K562 (cell line): Measurements from ENCODE around the gene LPGAT1.

Source experiments
- CBX5 ChIP-seq: IDR thresholded peaks from 2 replicates; pipeline ENCODE4 v1.6.1; 2014; ENCODE audit warnings: low read depth, borderline replicate concordance
- CTCF ChIP-seq, 3 experiments: IDR thresholded peaks in 2 of 3; conservative IDR thresholded peaks in 1 of 3; 2 replicates each; pipeline ENCODE4 v1.5.1; 2011 to 2012; ENCODE audit warnings: low read length in 3 of 3, mild to moderate bottlenecking in 3 of 3, control low read depth in 2 of 3, improper control_type of control experiment in 1 of 3, inconsistent platforms in 1 of 3, low read depth in 1 of 3, mixed read lengths in 1 of 3, moderate library complexity in 1 of 3; ENCODE audit not compliant: insufficient read depth in 2 of 3
- JUND ChIP-seq, 2 experiments: IDR thresholded peaks; 2 replicates in 1 of 2; 3 replicates in 1 of 2; pipeline ENCODE4 v1.6.1; 2011; ENCODE audit warnings: borderline replicate concordance in 2 of 2, low read depth in 2 of 2, low read length in 2 of 2, improper control_type of control experiment in 1 of 2, missing biosample characterization in 1 of 2, missing genetic modification characterization in 1 of 2, missing genetic modification reagents in 1 of 2
- PREB ChIP-seq: sonication (generic); formaldehyde crosslinking; IDR thresholded peaks from 2 replicates; pipeline ENCODE4 v1.8.1; 2023; ENCODE audit warnings: mild to moderate bottlenecking, missing genetic modification reagents
- USF1 ChIP-seq: sonication (generic); formaldehyde crosslinking; IDR thresholded peaks from 2 replicates; pipeline ENCODE4 v1.9.0; 2022; ENCODE audit warnings: mild to moderate bottlenecking, missing genetic modification reagents
- ZNF24 ChIP-seq: fragments of 450-650 bp; IDR thresholded peaks from 2 replicates; pipeline ENCODE4 v1.6.1; 2016

- no peak for TF ChIP-seq USF1 (CRISPR knock-in tag)
- TF ChIP-seq JUND (IDR thresholded peaks at IDR 0.05; ENCODE audit: borderline replicate concordance, low read depth, low read length), result no peak
- no peak for TF ChIP-seq JUND (tag; IDR thresholded peaks at IDR 0.05; ENCODE audit: borderline replicate concordance, low read depth, low read length)
- no peak for TF ChIP-seq ZNF24
- no peak for TF ChIP-seq CBX5
- TF ChIP-seq CTCF (IDR thresholded peaks at IDR 0.05 in 2 of 3, conservative IDR thresholded peaks at IDR 0.05 in 1 of 3; ENCODE audit: insufficient read depth in 2 of 3, low read depth in 1 of 3, low read length in 3 of 3), result no peak
- TF ChIP-seq PREB (CRISPR knock-in tag), result no peak
These were observed 4.6 kb downstream of the LPGAT1 start for GRCh38 chr1:211825980-211826379.
